Caco-2 (cell line): ENCODE results near the gene PTGDR2. TPM values are rescaled to one million over a fixed set of nuclear protein-coding genes. Genes with fewer than 3 reads are reported as not detected.

Experiments
- BruUV-seq: library from RNA; stranded (reverse); fragments of 400-500 nt; replicated peaks from 2 replicates; lab custom pipeline; 2021; lab: Mats Ljungman, UMichigan
- CTCF ChIA-PET: fragments of 300-600 bp; sonication (Branson Sonifier 250); formaldehyde crosslinking; loops from one replicate; lab custom pipeline; 2022; ENCODE audit warnings: antibody characterized with exemption; lab: Charles Lee
- POLR2A ChIA-PET: fragments of 300-600 bp; sonication (Branson Sonifier 250); formaldehyde crosslinking; loops from one replicate; lab custom pipeline; 2022; ENCODE audit warnings: antibody characterized with exemption; lab: Charles Lee
- DNase-seq, 2 experiments: peaks; one replicate each; pipeline versions ENCODE4 v3.0.0 to v3.0.0-alpha.2; 2020 to 2022
- H3K27me3 ChIP-seq: replicated peaks from 2 replicates; pipeline ENCODE4 v1.6.0; 2011; ENCODE audit warnings: low read length; ENCODE audit not compliant: control insufficient read depth, insufficient read depth
- H3K36me3 ChIP-seq: 2 replicates; pipeline ENCODE4 v1.5.1; 2011; ENCODE audit warnings: low read length; ENCODE audit not compliant: control insufficient read depth, insufficient read depth
- H3K4me1 ChIP-seq: fragments of 250-450 bp; sonication (Bioruptor Pico); 2 replicates; pipeline ENCODE4 v1.5.1; 2020; ENCODE audit warnings: mild to moderate bottlenecking
- H3K4me3 ChIP-seq: 2 replicates; pipeline ENCODE4 v1.5.1; 2011; ENCODE audit warnings: low read depth, mild to moderate bottlenecking, control low read depth, low read length
- H3K9me3 ChIP-seq: fragments of 250-450 bp; sonication (Bioruptor Pico); 2 replicates; pipeline ENCODE4 v1.5.1; 2020; ENCODE audit warnings: mild to moderate bottlenecking, moderate library complexity
- H3K27ac Mint-ChIP-seq: one replicate; pipeline ENCODE4 v1.8.0; 2022; ENCODE audit warnings: mixed read lengths; ENCODE audit not compliant: unreplicated experiment
- H3K27me3 Mint-ChIP-seq: one replicate; pipeline ENCODE4 v1.8.0; 2022; ENCODE audit warnings: mixed read lengths; ENCODE audit not compliant: insufficient read depth, unreplicated experiment
- H3K36me3 Mint-ChIP-seq: one replicate; pipeline ENCODE4 v1.8.0; 2022; ENCODE audit warnings: mild to moderate bottlenecking, mixed read lengths; ENCODE audit not compliant: insufficient read depth, unreplicated experiment
- H3K4me1 Mint-ChIP-seq: one replicate; pipeline ENCODE4 v1.8.0; 2022; ENCODE audit warnings: low read depth, mixed read lengths; ENCODE audit not compliant: unreplicated experiment
- H3K4me3 Mint-ChIP-seq: one replicate; pipeline ENCODE4 v1.8.0; 2022; ENCODE audit warnings: mild to moderate bottlenecking, moderate library complexity, mixed read lengths; ENCODE audit not compliant: unreplicated experiment
- H3K9me3 Mint-ChIP-seq: one replicate; pipeline ENCODE4 v1.8.0; 2022; ENCODE audit warnings: mixed read lengths; ENCODE audit not compliant: unreplicated experiment
- CTCF ChIP-seq, 2 experiments: fragments of 200-600 bp in 1 of 2; IDR thresholded peaks; 1 replicate in 1 of 2; 2 replicates in 1 of 2; pipeline versions ENCODE4 v1.5.1 to v1.8.0; 2011 to 2022; ENCODE audit warnings: antibody characterized with exemption in 1 of 2, control low read depth in 1 of 2, inconsistent platforms in 1 of 2, low read depth in 1 of 2, low read length in 1 of 2, mild to moderate bottlenecking in 1 of 2, moderate library complexity in 1 of 2; ENCODE audit not compliant: insufficient read depth in 1 of 2, severe bottlenecking in 1 of 2, unreplicated experiment in 1 of 2
- intact Hi-C: fragments of 100-400 bp; cut with micrococcal nuclease; formaldehyde crosslinking; loops from one replicate; pipeline ENCODE4 v1.10.0; 2022; ENCODE audit not compliant: unreplicated experiment
- total RNA-seq: library from RNA; stranded (reverse); gene quantifications from 2 replicates; pipeline ENCODE4 v1.2.3, GENCODE V29; 2022

Gene PTGDR2
- total RNA-seq, 1 experiment from 2014 or later = 0.09 TPM

- no peak for TF ChIP-seq CTCF (IDR thresholded peaks at IDR 0.05; ENCODE audit: insufficient read depth in 1 of 2, low read depth in 1 of 2, low read length in 1 of 2, severe bottlenecking in 1 of 2, unreplicated experiment in 1 of 2)
- Histone ChIP-seq H3K36me3 (no peaks in the 10 kb centered on the region), H3K4me3 (no peak overlapping the region), H3K4me1 (no peaks in the 10 kb centered on the region), H3K9me3 (no peaks in the 10 kb centered on the region), H3K27me3 (no peaks in the 10 kb centered on the region)
- H3K9me3 Mint-ChIP-seq = no peaks in the 10 kb centered on the region
- peaks cover 7% of the 10 kb centered on the region for H3K4me1 Mint-ChIP-seq
- peaks cover 5% of the 10 kb centered on the region for H3K27me3 Mint-ChIP-seq
- POLR2A ChIA-PET = no interaction called here
- DNase-seq = no peak
- H3K4me3 Mint-ChIP-seq = no peak overlapping the region
- H3K36me3 Mint-ChIP-seq = no peaks in the 10 kb centered on the region
- intact Hi-C loops = no loop called here
- CTCF ChIA-PET = interaction anchor here (1.0 to 1.1 kb wide), 2 partner anchors 34 to 35 kb away, joined by 3 to 4 read pairs; no protein-coding TSS in a partner anchor
- no peak overlapping the region for H3K27ac Mint-ChIP-seq
- BruUV-seq = no TSS peak
Measured at GRCh38 chr11:60864856-60865513, 9.2 kb upstream of the PTGDR2 start.

GRCh38 chr11:60863550-60864521 is 8.1 kb upstream of the PTGDR2 start:
- no peaks in the 10 kb centered on the region for H3K36me3 Mint-ChIP-seq
- Histone ChIP-seq H3K9me3 (no peaks in the 10 kb centered on the region), H3K27me3 (no peaks in the 10 kb centered on the region), H3K4me1 (no peaks in the 10 kb centered on the region), H3K36me3 (no peaks in the 10 kb centered on the region), H3K4me3 (no peak overlapping the region)
- H3K27ac Mint-ChIP-seq = no peak overlapping the region
- no peak for DNase-seq
- H3K9me3 Mint-ChIP-seq = no peaks in the 10 kb centered on the region
- no peak for TF ChIP-seq CTCF (IDR thresholded peaks at IDR 0.05; ENCODE audit: insufficient read depth in 1 of 2, low read depth in 1 of 2, low read length in 1 of 2, severe bottlenecking in 1 of 2, unreplicated experiment in 1 of 2)
- no TSS peak for BruUV-seq
- CTCF ChIA-PET = interaction anchor here (1.1 kb wide), 1 partner anchor 36 kb away, joined by 3 read pairs; no protein-coding TSS in a partner anchor
- peaks cover 5% of the 10 kb centered on the region for H3K27me3 Mint-ChIP-seq
- peaks cover 7% of the 10 kb centered on the region for H3K4me1 Mint-ChIP-seq
- intact Hi-C loops = no loop called here
- H3K4me3 Mint-ChIP-seq = no peak overlapping the region
- POLR2A ChIA-PET = no interaction called here

GRCh38 chr11:60862171-60862570 is 6.4 kb upstream of the PTGDR2 start:
- no peaks in the 10 kb centered on the region for H3K27me3 ChIP-seq
- peaks cover 7% of the 10 kb centered on the region for H3K4me1 Mint-ChIP-seq
- no peak for TF ChIP-seq CTCF (IDR thresholded peaks at IDR 0.05; ENCODE audit: insufficient read depth in 1 of 2, low read depth in 1 of 2, low read length in 1 of 2, severe bottlenecking in 1 of 2, unreplicated experiment in 1 of 2)
- H3K9me3 ChIP-seq = no peaks in the 10 kb centered on the region
- POLR2A ChIA-PET = no interaction called here
- H3K36me3 Mint-ChIP-seq = no peaks in the 10 kb centered on the region
- DNase-seq = no peak
- intact Hi-C loops = no loop called here
- H3K36me3 ChIP-seq = no peaks in the 10 kb centered on the region
- no TSS peak for BruUV-seq
- H3K27ac Mint-ChIP-seq = no peak overlapping the region
- peaks cover 5% of the 10 kb centered on the region for H3K27me3 Mint-ChIP-seq
- H3K4me3 Mint-ChIP-seq = no peak overlapping the region
- CTCF ChIA-PET = no interaction called here
- no peaks in the 10 kb centered on the region for H3K4me1 ChIP-seq
- H3K9me3 Mint-ChIP-seq = no peaks in the 10 kb centered on the region
- no peak overlapping the region for H3K4me3 ChIP-seq
